Esophagus muscularis mucosa (tissue), 3 donors: ENCODE data around the gene TBC1D10A.

Experiments used
- EP300 ChIP-seq: sonication (generic); formaldehyde crosslinking; IDR thresholded peaks from one replicate; pipeline ENCODE4 v1.6.1; 2017; ENCODE audit warnings: antibody characterized with exemption
- TF ChIP-seq, protein P1 (sequence below), 3 experiments: fragments of 200-600 bp in 2 of 3; fragments of 450-650 bp in 1 of 3; sonication (generic) in 2 of 3; IDR thresholded peaks; one replicate each; pipeline ENCODE4 v1.5.1; 2017 to 2019; ENCODE audit warnings: antibody characterized with exemption in 3 of 3, mild to moderate bottlenecking in 2 of 3, moderate library complexity in 1 of 3

DNA sequence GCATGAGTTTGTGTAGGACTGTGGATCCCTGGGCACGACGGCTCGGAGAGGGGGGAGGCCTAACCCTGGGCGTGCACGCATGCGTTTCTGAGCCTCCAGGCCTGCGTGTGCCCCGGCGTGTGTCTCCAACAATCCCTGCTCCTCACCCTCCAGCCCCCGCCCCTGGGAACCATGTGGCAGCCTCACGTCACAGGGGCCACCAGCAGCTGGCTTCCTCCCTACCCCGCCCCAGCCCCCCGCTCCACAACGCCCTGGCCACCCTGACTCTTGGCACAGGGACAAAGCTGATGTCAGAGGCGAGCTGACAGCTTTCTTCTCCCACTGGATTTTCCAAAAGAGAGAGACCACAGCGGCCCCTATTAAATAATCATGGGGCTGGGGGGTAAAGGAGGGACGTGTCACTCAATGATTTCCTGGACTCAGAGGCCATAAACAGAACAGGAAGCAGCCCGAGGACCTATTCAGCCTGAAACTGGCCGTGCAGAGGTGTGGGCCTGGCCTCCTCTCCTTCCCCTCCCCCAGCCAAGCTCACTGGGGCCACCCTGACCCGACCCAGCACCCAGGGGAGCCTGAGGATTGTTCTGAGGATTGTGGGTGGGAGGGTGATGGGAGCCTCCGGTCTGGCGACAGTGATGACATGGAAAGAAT lies 73.4 kb downstream of the TBC1D10A start:
- no peak for TF ChIP-seq EP300
- TF ChIP-seq, protein P1, sequence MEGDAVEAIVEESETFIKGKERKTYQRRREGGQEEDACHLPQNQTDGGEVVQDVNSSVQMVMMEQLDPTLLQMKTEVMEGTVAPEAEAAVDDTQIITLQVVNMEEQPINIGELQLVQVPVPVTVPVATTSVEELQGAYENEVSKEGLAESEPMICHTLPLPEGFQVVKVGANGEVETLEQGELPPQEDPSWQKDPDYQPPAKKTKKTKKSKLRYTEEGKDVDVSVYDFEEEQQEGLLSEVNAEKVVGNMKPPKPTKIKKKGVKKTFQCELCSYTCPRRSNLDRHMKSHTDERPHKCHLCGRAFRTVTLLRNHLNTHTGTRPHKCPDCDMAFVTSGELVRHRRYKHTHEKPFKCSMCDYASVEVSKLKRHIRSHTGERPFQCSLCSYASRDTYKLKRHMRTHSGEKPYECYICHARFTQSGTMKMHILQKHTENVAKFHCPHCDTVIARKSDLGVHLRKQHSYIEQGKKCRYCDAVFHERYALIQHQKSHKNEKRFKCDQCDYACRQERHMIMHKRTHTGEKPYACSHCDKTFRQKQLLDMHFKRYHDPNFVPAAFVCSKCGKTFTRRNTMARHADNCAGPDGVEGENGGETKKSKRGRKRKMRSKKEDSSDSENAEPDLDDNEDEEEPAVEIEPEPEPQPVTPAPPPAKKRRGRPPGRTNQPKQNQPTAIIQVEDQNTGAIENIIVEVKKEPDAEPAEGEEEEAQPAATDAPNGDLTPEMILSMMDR (IDR thresholded peaks at IDR 0.05) = no peak
